Loucy (cell line): ENCODE results near the gene AKR1C8.

Experiments used
- EZH2phosphoT487 ChIP-seq: fragments of 200-600 bp; IDR thresholded peaks from 2 replicates; pipeline ENCODE4 v1.6.1; 2018; ENCODE audit warnings: antibody characterized with exemption, mild to moderate bottlenecking, moderate library complexity, borderline replicate concordance
- TF ChIP-seq, protein P1 (sequence below): fragments of 200-600 bp; sonication (generic); conservative IDR thresholded peaks from 2 replicates; pipeline ENCODE4 v1.5.1; 2014; ENCODE audit warnings: mild to moderate bottlenecking, antibody characterized with exemption, low read length

DNA sequence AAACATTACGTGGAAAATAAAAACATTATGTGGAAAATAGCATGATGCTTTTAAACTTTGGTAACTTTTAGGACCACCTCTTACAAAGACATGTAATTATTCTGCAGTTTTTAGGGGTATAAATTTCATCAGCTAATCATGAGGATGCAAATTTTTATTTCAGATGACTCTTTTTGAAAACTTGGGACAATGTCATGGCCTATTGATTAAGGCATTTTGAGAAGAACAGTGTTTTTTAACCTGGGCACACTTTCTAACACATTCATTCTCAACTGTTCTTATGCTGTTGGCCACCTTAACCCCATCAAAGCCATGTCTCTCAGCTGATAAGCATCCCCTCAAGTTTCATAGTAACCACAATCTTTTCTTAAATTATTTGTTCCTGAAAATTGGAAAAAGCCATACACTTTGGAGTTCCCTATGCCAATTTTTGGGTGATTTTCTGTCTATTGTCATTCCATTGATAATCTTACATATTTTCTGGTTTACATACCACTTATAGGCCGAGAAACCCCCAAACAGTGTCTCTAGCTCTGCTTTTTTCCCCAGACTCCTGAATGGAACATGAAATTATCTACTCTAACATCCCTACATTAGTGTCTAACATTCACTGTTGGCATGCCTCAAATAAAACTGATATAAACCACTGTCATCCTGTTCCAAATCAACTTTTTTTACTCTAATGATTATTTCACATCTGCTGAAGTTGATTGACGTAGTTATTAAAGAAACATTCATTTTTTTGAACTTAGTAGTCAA, 76.1 kb downstream of the AKR1C8 start:
- TF ChIP-seq, protein P1, sequence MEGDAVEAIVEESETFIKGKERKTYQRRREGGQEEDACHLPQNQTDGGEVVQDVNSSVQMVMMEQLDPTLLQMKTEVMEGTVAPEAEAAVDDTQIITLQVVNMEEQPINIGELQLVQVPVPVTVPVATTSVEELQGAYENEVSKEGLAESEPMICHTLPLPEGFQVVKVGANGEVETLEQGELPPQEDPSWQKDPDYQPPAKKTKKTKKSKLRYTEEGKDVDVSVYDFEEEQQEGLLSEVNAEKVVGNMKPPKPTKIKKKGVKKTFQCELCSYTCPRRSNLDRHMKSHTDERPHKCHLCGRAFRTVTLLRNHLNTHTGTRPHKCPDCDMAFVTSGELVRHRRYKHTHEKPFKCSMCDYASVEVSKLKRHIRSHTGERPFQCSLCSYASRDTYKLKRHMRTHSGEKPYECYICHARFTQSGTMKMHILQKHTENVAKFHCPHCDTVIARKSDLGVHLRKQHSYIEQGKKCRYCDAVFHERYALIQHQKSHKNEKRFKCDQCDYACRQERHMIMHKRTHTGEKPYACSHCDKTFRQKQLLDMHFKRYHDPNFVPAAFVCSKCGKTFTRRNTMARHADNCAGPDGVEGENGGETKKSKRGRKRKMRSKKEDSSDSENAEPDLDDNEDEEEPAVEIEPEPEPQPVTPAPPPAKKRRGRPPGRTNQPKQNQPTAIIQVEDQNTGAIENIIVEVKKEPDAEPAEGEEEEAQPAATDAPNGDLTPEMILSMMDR, result no peak
- TF ChIP-seq EZH2phosphoT487, result no peak
